ENCODE measurements around the gene ISM1. TPM values are rescaled to one million over a fixed set of nuclear protein-coding genes. Genes with fewer than 3 reads are reported as not detected.

ISM1 gene
- total and polyA plus RNA-seq, 2 donors (not counting 3 experiments of a cell fraction or from before 2014, with no cell fraction given): not detected

- no peaks in the 10 kb centered on the region for H3K36me3 ChIP-seq (ENCODE audit: control insufficient read depth in 2 of 2, extremely low read depth in 1 of 2, insufficient read depth in 2 of 2, low read length in 2 of 2)
- no peak overlapping the region for H2AFZ ChIP-seq (ENCODE audit: low read depth, low read length)
- ChIA-PET CTCF (no interaction called here), POLR2A (no interaction called here)
- intact Hi-C loops (cut with micrococcal nuclease): no loop called here
- no peak overlapping the region for H3K4me3 ChIP-seq (replicated peaks in 1 of 3; ENCODE audit: insufficient read depth in 1 of 3, low read depth in 1 of 3, low read length in 3 of 3)
- H3K27ac ChIP-seq (ENCODE audit: insufficient read depth, low read depth, low read length): no peak overlapping the region
- BruUV-seq (replicated peaks): no TSS peak
- no peaks in the 10 kb centered on the region for H3K79me2 ChIP-seq (ENCODE audit: control insufficient read depth, insufficient read depth, low read length)
- no peak overlapping the region for H3K4me2 ChIP-seq (ENCODE audit: insufficient read depth, low read length)
- H3K27me3 ChIP-seq (ENCODE audit: control insufficient read depth in 2 of 2, insufficient read depth in 2 of 2, low read length in 2 of 2): peaks cover 0 to 2% of the 10 kb centered on the region in 2 experiments
- H4K20me1 ChIP-seq (replicated peaks; ENCODE audit: control insufficient read depth, extremely low read depth, insufficient read depth, low read length): no peaks in the 10 kb centered on the region
- DNase-seq (ENCODE audit: low read depth, low spot score) (no peak), FAIRE-seq (no peak)
- TF ChIP-seq EZH2 (IDR thresholded peaks at IDR 0.05; ENCODE audit: borderline replicate concordance, low read depth, low read length, severe bottlenecking) (no peak), JUN (IDR thresholded peaks at IDR 0.05; ENCODE audit: borderline replicate concordance, insufficient read depth, insufficient read length, low read depth) (no peak), POLR2AphosphoS5 (IDR thresholded peaks at IDR 0.05; ENCODE audit: insufficient read depth, low read depth, low read length) (no peak), MAX (IDR thresholded peaks at IDR 0.05; ENCODE audit: insufficient read depth, insufficient read length) (no peak), FOS (IDR thresholded peaks at IDR 0.05; ENCODE audit: borderline replicate concordance, insufficient read depth, low read length) (no peak), GATA2 (IDR thresholded peaks at IDR 0.05; ENCODE audit: insufficient read depth, insufficient read length, low read depth, low read length) (no peak)
- H3K4me1 ChIP-seq (ENCODE audit: control insufficient read depth, extremely low read depth, insufficient read depth, low read length): no peaks in the 10 kb centered on the region
- no peak overlapping the region for H3K9ac ChIP-seq (replicated peaks; ENCODE audit: extremely low read depth, insufficient read depth, low read length)
- dilution Hi-C loops (cut with MboI; ENCODE audit: extremely low pct_ligation_motif_present, low sequenced_read_pairs): no loop called here
- H3K9me1 ChIP-seq (replicated peaks; ENCODE audit: control insufficient read depth, extremely low read depth, insufficient read depth, low read length): no peaks in the 10 kb centered on the region
- H3K9me3 ChIP-seq (replicated peaks; ENCODE audit: control insufficient read depth, insufficient read depth, low read length): no peaks in the 10 kb centered on the region
Observed at GRCh38 chr20:13200767-13201500, 20.1 kb upstream of the ISM1 start.

- H2AFZ ChIP-seq (ENCODE audit: low read depth, low read length): no peak overlapping the region
- CTCF ChIA-PET: interaction anchor here (1.4 to 1.5 kb wide), 2 partner anchors 27 to 344 kb away, joined by 3 to 4 read pairs; no protein-coding TSS in a partner anchor
- dilution Hi-C loops (cut with MboI; ENCODE audit: extremely low pct_ligation_motif_present, low sequenced_read_pairs) (no loop called here), intact Hi-C loops (cut with micrococcal nuclease) (no loop called here)
- no TSS peak for BruUV-seq (replicated peaks)
- POLR2A ChIA-PET: no interaction called here
- H3K79me2 ChIP-seq (ENCODE audit: control insufficient read depth, insufficient read depth, low read length): no peaks in the 10 kb centered on the region
- no peak overlapping the region for H3K4me2 ChIP-seq (ENCODE audit: insufficient read depth, low read length)
- no peaks in the 10 kb centered on the region for H3K4me1 ChIP-seq (ENCODE audit: control insufficient read depth, extremely low read depth, insufficient read depth, low read length)
- no peak for DNase-seq (ENCODE audit: low read depth, low spot score)
- no peak for TF ChIP-seq MYC (IDR thresholded peaks at IDR 0.05; ENCODE audit: low read depth, low read length)
- no peak for TF ChIP-seq GATA2 (IDR thresholded peaks at IDR 0.05; ENCODE audit: insufficient read depth, insufficient read length, low read depth, low read length)
- TF ChIP-seq POLR2AphosphoS5 (IDR thresholded peaks at IDR 0.05; ENCODE audit: insufficient read depth, low read depth, low read length): no peak
- no peak for TF ChIP-seq MAX (IDR thresholded peaks at IDR 0.05; ENCODE audit: insufficient read depth, insufficient read length)
- TF ChIP-seq POLR2A (IDR thresholded peaks at IDR 0.05; ENCODE audit: low read depth, low read length): no peak
- TF ChIP-seq CTCF (IDR thresholded peaks at IDR 0.05; ENCODE audit: extremely low read depth in 1 of 2, insufficient read depth in 1 of 2, low read depth in 1 of 2, low read length in 2 of 2): no peak
- TF ChIP-seq JUN (IDR thresholded peaks at IDR 0.05; ENCODE audit: borderline replicate concordance, insufficient read depth, insufficient read length, low read depth): no peak
- no peak for TF ChIP-seq FOS (IDR thresholded peaks at IDR 0.05; ENCODE audit: borderline replicate concordance, insufficient read depth, low read length)
- no peak for TF ChIP-seq EZH2 (IDR thresholded peaks at IDR 0.05; ENCODE audit: borderline replicate concordance, low read depth, low read length, severe bottlenecking)
- peaks cover 0 to 2% of the 10 kb centered on the region in 2 experiments for H3K27me3 ChIP-seq (ENCODE audit: control insufficient read depth in 2 of 2, insufficient read depth in 2 of 2, low read length in 2 of 2)
- no peak overlapping the region for H3K4me3 ChIP-seq (replicated peaks in 1 of 3; ENCODE audit: insufficient read depth in 1 of 3, low read depth in 1 of 3, low read length in 3 of 3)
- FAIRE-seq: no peak
- H3K9me1 ChIP-seq (replicated peaks; ENCODE audit: control insufficient read depth, extremely low read depth, insufficient read depth, low read length): no peaks in the 10 kb centered on the region
- H3K36me3 ChIP-seq (ENCODE audit: control insufficient read depth in 2 of 2, extremely low read depth in 1 of 2, insufficient read depth in 2 of 2, low read length in 2 of 2): no peaks in the 10 kb centered on the region
- H3K9ac ChIP-seq (replicated peaks; ENCODE audit: extremely low read depth, insufficient read depth, low read length): no peak overlapping the region
- no peaks in the 10 kb centered on the region for H4K20me1 ChIP-seq (replicated peaks; ENCODE audit: control insufficient read depth, extremely low read depth, insufficient read depth, low read length)
- no peaks in the 10 kb centered on the region for H3K9me3 ChIP-seq (replicated peaks; ENCODE audit: control insufficient read depth, insufficient read depth, low read length)
- H3K27ac ChIP-seq (ENCODE audit: insufficient read depth, low read depth, low read length): no peak overlapping the region
Observed at GRCh38 chr20:13202565-13202964, 18.5 kb upstream of the ISM1 start.

Measured in endothelial cell of umbilical vein (primary cell).